ENCODE measurements around the gene CDC45.

CDC45 gene

DNA sequence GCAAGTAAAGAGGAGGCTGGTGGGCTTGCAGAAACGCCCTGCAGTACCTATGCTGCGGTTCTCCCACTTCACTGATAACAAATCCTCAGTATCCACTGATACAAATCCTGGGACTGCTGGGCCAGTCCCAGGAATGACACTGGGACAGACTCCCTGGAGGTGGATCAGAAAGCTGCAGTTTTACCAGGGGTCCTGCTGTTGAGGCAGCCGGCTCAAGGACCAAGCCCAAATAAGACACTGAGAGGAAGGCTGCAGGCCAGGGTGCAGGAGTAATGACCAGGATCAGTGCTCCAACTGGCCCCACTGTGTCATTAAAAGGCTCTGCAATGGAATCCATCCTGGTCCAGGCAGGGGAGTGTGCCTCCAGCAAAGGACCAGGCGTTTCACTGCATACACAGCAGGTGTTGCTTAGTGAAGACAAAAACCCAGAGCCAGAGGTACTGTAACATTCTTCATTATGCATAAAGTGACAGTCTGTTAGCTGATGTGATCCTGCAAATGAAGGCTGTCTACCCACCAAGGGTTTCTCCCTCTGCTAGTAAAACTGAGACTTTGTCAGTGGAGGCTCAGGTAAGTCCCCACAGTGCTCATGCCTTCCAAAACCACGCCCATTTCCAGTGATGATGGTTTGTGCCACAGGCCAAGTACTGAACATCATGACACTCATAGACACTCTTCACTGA is 30.8 kb upstream of the CDC45 start:
- no peak for DNase-seq

DNA sequence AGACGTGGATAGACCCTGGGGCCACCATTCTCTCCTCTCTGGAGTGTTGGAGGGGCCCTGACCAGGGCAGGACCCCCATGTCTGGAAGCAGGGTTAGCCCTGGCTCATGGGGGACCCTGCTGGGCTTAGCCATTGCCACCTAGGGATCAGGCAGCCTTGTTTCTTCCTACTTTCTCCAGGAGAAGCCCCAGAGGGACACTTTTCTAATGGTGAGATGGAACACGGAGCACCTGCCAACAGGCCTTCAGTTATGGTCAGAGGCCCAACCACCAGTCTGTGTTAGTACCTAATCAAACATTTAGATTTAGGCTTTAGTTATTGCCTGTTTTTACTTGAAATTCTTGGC is 30.3 kb upstream of the CDC45 start:
- DNase-seq, result no peak

DNA sequence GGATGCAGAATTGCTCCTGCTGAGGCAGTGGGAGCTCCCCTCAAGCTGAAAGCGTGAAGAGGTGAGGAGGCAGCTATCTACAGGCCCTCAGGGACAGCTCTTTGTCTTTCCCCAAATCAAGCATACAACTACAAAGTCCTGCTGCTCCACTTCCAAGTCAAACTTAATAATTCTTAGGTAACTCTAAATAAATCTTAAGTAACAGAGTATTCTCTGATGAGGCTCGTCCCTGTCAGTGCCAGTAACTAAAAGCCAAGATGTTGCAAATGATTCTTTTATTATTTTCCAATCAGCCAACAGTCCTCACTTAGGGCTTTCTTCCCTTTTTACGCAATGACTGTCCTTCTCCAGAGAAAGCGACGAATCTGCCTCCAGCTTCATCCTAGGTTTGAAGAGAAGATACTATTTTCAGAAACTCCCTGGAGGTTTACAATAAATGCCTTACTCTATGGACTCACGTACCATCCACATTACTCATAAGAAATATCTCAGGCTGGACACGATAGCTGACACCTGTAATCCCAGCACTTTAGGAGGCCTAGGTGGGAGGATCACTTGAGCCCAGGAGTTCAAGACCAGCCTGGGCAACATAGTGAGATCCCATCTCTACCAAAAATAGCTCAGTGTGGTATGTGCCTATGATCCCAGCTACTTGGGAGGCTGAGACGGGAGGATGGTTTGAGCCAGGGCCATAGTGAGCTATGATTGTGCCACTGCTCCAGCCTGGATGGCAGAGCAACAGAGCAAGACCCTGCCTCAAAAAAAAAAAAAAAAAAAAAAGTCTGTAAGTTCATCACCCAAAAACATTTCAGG is 29.2 kb upstream of the CDC45 start:
- DNase-seq, result no peak

DNA sequence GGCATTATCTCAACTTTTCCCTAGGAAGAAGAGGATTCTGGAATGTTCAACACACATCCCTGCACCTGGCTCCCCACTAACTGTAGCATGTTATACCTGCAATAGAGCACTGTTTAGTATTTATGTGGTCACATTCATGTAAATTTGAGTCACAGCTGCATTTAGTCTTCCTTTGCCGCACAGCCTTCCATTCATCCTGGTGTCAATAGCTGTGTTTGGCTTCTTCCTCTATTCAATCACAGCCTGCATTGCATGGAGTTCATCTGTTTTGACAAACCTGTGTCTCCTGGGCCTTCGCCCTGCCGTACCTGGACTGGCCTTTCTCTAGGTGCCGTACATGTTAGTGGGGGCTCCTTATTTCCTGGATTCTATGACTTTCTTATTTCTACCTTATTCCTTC is 28.1 kb upstream of the CDC45 start:
- DNase-seq, result no peak

DNA sequence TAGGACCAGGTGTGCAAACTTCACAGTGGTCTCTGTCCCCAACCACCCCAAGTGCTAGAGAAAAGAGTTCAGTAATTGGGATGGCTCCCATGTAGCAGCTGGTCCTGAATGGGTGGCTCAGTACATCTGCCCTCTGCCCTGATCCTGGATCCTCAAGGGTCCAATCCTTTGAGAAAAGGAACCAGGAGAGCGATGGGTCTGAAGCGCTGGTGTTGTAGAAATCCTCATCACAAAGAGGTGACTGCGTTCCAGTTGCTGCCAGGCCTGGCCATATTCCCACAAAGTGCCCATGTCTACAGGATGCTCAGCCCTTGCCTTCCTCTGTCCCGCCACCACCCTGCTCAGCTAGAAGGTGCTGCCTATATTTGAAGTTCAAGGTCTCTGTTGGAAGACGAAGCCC is 26.0 kb upstream of the CDC45 start:
- DNase-seq, result no peak

DNA sequence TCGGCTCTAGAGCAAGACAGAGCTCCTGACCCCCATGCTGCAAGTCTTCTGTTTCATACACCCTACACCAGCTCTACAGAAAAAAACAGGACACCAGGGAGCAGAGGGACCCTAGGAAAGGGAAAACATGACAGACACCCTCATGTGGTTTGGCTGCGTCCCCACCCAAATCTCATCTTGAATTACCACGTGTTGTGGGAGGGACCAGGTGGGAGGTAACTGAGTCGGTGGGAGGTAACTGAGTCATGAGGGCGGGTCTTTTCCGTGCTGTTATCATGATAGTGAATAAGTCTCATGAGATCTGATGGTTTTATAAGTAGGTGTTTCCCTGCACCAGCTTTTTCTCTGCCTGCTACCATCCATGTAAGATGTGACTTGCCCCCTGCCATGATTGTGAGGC is 25.6 kb upstream of the CDC45 start:
- DNase-seq, result no peak

DNA sequence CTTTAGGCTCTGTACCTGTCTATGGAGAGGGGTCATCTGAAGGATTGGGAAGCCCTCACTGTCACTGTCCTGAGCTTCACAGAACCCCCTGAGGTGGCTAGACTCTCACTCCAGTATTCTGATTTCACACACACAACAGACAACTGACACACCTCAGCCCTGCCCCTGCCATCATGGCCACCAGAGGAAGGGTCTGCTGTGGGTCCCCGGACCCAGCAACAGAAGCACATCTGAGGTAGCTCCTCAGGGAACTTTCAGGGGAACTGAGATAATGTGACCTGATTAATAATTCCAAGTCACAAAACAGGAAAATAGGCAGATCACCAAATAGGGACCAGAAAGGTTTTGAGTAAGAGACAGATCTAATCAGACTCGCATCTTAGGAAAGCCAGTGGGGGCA is 24.7 kb upstream of the CDC45 start:
- DNase-seq, result no peak

DNA sequence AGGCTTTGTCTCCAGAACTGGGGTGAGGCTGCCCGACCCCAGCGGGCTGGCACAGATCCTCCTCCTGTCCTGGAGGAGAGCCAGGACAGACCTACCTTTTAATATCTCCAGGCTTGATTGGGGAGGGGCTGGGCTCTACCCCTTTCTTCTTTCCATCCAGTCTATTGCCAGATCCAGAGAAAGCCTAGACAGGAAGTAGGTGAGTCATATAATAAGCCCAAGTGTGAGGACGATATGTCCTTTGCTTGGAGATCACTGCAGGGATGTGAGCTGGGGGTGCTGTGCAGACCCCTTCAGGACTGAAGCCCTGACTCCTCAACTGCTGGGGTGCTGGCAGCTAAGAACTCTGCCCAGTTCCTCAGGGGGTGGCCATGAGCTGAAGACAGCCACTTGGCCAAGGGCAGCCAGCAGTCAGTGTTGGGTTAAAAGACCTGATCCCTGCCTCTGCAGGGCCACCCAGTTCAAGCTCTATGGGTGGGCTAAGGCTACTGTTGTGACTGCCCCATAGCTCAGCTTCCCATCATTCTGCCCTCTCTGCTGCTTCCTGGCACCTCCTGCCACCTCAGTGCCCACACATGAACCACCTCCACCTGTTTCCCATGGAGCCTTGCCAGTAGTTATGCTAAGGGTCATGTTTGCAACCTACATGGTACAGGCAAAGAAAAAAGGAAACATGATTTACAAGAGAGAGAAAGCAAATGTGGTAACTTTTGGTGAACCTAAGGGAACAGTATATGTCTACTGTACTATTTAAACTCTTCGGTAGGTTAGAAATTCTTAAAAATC is 23.9 kb upstream of the CDC45 start:
- no peak for DNase-seq

DNA sequence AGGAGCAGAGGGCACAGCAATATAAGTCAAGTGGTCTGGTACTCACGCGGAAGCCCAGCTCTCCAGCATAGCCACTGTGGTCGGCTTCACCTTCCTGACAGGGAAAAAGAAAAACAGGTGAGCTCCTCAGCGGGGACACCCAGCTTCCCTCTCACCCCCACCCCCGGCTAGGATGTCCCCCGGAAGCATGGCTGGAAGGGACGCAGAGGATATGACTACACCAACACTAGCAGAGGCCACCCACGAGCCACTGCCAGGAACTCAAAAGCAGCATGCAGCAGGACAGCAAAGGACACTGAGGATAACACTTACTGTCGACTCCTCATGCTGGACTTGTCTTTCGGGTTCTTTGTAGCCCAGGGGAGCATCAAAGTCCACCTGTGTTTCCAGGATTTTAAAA is 23.2 kb upstream of the CDC45 start:
- DNase-seq, result no peak

DNA sequence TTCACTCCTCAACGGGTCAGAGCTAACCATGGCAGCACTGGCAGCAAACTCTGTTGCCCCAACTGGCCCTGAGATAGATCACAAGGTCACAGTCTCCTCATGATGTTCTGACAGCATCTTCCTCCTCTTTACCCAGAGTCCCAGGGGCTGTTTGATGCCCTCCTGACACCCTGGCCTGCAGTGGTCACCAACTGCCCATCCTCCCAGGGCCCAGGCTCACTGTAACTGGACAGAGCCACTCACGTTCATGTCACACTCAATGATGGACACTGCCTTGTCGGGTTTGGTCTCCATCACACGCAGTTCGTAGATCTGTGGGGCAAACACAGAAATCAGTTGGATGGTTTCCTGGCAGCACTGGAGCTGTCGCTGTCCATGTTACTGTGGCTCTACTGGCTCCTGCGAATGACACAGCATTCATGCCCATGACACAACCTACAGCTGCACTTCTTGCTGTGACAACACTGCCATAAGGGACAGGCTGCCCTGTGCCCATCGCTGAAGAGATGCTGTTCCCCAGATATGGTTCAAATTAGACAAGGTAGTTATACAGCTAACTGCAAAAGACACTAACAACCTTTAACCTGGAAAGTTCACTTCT is 21.8 kb upstream of the CDC45 start:
- no peak for DNase-seq

DNA sequence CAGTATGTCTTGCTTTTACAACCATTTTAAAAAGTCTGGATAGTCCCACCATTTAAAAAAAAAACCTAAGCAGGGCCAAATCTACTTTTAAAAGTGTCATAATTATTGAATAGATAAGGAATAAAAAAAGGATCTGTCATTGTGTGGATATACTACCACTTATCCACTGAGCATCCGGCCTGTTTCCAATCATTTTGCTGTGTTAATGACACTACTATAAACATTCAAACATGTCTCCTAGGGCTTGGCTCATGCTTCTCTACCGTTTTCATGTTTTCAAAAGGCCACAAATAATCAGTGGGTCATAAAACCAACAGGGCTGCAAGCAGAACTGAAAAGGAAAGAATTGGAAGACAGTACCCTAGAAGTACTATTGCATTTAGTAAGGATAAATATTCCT is 19.7 kb upstream of the CDC45 start:
- DNase-seq, result no peak

DNA sequence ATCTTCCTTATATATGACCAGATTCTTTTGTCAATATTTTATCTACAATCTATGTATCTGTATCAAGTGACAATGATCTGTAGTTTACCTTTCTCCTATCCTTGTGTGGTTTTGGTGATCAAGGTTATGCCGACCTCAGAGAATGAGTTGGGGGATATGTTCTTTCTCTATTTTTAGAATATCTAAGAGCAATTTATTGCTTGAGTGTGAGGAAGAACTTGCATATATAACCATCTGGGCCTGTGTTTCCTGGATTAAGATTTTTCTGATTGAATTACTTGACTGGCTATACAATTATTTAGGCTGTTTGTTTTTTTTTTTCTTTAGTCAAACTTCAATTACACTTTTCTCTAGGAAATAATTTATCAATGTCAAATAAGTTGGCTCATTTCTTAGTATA is 18.2 kb upstream of the CDC45 start:
- no peak for DNase-seq

DNA sequence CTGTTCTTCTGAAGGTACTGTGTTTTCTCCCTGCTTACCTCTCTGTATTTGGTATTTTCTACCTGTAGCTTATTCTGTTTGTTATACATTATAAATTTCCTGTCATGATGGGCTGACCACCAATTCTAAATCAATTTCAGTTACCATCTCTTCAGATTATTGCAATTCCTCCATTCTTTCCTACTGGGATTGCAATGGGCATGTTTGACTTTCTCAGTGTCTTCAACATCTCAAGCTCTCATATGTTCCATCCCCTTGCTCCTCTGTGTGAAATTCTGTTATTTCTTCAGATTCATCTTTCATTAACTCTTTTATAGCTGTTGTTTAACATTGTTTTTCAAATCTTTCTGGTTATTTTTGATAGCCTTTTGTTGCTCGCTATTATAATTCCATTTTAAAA is 16.7 kb upstream of the CDC45 start:
- DNase-seq, result no peak

DNA sequence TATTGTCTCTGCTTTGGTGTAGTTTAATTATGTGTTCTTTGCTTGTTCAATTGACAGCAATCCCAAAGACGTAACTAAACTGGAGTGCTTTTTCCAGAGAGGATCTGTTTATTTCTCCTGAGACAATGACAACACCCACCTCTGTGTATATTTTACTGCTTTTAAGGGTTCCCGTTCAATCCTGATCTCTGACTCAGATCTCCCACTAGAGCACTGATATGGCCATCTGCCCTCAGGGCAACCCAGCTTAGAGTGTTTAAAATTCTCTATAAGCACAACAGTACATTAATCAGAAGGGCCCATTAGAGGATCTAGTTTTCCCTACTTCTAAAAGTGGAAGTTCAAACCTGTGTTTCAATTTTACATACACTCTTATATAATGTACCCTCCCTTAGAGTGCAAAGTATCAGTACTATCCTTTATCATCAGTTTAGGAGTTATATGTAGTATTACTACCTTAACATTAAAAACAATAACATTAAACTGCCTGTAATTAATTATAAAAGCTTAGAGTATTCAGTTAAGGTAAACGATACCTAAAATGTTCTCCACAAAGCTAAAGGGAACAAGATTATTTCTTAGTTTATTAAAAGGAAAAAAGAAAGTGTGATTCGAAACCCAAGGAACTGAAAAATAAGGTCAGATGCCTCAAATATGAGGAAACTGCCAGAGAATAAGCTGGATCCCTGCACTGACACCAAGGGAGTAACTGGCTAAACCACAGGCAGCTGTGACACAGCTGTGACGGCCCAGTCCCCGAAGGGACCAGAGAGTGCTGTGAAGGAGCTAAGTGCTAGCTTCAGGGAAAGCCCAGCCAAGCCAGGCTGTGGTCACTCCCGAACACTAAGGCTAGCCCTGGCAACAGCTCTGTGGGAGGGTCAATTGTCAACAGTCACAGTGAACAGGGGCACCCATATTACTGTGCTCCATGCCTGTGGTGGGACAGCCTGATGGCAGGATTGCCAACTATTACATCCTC is 15.9 kb upstream of the CDC45 start:
- DNase-seq, result no peak

DNA sequence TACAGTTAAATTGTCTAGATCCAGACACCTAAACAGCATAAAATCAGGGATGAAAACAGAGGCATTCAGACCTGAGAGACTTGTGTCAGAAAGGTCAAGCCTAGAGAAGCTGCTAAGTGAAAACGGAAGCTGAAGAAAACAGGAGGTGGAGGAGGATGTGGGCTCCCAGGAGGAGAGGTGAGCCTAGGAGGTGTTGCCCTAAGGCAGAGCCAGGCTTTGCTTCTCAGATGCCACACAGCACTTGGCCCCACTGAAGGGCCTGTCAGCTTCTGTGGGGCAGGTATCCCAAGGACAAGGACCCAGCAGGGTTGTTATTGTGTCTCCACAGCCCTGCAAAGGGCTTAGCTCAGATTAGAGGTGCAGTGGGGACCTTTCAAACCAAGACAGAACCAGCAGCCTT is 15.2 kb upstream of the CDC45 start:
- DNase-seq, result no peak

DNA sequence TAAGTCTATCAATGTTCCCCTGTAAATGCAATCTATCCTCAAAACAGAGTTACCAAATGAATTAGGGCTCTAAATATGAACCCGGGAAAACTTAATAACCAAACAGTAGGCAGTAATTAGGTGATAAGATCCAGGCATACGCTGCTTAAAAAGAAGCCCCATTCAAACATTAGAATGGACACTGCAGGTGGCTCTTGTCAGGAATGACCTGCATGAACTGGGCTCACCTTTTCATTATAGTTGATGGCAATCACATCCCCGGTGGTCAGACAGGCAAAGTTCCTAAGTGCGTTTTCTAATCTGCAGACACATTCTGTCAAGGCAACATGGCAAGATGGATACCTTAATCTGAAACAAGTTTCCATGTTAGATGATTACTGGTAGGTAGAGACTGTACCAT is 14.7 kb upstream of the CDC45 start:
- no peak for DNase-seq

DNA sequence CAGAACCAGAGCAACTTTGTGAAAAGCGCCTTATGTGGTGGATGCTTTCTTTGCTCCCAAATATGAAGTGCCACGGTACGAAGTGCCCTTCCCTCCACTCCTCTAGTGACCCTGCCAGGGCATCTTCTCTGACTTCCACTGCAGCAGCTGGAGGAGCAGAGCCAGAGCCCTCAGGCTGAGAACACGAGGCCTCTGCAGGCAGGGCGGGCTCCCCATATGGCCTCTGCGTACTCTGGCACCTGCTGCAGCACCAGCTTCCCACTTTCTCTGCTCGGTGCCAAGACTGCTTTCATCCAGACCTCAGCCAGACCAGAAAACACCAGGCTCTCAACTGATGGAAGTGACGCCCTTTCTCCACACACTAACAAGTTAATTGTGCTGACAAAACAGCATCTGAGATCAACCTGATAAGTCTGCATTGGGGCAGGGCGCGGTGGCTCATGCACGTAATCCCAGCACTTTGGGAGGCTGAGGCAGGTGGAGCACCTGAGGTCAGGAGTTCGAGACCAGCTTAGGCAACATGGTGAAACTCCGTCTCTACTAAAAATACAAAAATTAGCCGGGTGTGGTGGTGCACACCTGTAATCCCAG is 13.5 kb upstream of the CDC45 start:
- DNase-seq, result no peak

DNA sequence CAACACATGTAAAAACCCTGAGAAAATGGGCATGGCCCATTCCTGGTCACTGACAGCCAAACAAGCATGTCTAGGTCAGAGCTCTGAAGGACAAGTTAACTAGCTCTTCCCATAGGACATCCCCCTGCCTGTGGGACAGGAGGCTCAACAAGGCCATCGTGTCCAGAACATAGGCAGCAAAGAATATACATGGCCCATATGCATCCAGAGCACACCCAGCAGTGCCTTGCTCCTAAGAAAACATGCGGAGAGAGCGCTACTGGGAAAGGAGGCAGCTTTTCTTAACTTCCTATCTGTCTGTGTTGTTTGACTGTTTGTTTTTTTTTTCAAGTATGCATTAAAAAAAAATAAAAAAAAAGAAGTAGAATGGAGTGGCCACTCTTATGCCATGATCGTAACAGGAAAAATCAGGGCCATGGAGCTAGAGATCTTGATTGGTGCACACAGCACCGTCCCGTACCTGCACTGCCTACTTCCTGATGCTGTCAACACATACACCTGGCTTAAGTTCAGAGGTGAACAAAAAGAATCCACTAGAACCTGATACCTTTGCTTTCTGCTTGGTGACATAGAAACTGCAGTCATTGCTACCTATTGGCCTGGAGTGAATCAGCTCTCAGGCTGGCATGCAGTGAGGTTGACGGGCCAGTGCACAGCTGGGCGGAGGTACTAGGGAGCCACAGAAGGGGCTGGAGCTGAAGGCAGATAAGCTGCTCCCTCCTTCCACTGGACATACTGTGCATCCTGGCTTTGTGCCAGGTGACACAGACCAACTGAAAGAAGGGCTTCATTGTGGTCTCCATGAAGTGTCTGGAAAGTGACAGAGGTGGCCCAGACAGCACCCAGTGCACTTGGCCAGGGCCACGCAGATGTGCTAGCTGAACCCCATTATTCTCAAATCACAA is 12.6 kb upstream of the CDC45 start:
- DNase-seq, result no peak

DNA sequence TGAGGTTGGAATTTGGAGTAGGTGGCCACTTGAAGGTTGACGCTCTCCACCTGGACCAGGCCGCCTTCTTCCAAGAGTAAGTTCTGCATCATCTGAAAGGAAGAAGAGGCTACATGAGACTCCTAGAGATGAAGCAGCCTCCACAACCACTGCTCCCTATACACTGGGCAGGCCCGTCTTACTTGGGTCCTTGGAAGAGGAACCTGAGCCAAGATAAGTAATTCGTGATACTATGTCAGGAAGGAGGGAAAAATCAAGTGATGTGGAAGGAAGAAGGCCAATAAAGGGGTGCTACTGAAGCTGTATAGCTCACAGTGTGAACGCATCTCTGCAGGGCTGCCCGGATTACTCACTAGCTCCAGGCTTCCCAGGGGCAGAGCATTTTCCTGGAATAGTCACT is 11.8 kb upstream of the CDC45 start:
- no peak for DNase-seq

DNA sequence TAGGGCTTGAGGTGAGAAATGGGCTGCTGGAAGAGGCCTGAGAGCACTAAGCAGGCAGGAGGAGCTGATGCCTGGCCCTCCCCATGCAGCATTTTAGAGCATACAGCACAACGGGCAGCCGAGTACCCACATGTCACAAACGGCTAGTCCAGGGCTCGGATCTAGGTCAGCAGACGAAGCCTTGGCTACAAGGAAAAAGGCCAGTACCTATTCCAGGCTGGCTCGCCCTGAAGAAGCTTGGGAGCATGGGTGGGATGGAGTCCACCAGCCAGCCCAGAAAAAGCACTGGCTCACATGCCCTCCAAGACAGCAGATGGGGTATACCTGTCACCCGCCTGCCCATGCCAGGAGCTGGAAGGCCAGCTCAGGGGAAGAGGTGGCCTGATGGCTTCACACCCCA is 10.3 kb upstream of the CDC45 start:
- DNase-seq, result no peak

DNA sequence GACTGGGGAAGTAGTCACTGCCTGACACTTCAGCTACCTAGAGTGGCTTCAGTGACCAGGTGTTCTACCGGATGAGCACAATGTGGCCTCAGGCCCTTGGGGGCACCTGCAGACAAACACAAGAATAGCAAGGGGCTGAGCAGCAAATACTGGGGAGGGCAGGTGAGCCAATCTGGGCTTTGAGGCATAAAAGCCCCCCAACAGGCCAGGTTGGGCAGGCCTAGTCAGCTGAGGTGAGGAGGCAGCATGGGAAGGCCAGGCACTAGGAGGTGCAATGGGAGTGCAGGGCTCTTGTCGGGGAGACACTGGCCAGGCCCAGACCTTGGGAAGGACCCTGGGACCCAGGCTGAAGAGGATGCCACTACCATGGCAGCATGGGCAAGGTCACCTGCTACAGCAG is 9.7 kb upstream of the CDC45 start:
- DNase-seq, result no peak

Data from suppressor macrophage treated with lipopolysaccharide for 1 hour (primary cell).